GM13977 (cell line): ENCODE results near the gene UBE2A.
A peak's percentile ranks its signal among the peaks of the same experiment; 100 is the strongest.

Experiments
- DNase-seq: peaks from one replicate; pipeline ENCODE4 v3.0.0; 2012; ENCODE audit warnings: low spot score
- in situ Hi-C: fragments of 300-500 bp; cut with MboI; formaldehyde crosslinking; loops from one replicate; pipeline ENCODE4 v1.12.0; 2022; ENCODE audit warnings: low sequenced_read_pairs, low pct_unique_long_range_greater_than_20kb, mixed read lengths, inconsistent platforms; ENCODE audit not compliant: unreplicated experiment
- TF ChIP-seq, protein P1 (sequence below): IDR thresholded peaks from 2 replicates; pipeline ENCODE4 v1.5.1; 2012; ENCODE audit warnings: mild to moderate bottlenecking, control low read depth; ENCODE audit not compliant: insufficient read depth; ENCODE audit errors: extremely low read depth, missing control alignments

Gene UBE2A

DNA sequence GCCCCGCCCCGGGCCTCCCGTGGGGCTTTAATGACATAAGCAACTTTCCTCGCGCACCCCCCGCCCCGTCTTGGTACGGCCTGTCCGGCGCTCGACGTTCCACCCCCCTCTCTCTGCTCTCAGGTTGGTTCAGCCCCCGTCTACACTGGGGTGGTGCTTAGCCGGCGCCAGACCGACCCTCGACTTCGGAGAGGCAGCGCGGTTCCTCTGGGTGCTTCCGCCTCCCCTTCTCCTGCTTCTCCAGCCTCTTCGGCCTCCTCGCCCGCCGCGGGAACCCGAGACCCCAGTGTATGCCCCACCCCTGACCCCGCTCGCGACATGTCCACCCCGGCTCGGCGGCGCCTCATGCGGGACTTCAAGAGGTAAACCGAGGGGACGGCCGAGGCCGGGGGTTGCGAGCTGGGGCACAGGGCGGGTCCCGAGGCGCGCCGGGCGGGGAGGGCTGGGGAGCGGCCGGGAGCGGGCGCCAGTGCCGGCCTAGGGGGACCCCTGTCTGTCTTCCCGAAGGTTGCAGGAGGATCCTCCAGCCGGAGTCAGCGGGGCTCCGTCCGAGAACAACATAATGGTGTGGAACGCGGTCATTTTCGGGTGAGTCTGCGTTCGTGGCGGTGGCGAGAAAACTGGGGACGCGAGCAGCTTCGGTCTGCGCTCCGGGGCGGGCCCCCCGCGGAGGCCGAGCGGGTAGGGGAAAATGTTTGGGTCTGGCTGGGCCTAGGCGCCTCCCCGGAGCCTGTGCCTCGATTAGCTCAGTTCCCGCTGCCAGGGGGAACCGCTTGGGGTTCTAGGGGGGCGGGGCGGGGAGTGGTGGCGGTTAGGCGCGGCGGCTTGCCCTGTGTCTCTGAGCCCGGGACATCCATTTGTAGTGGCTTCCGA, at the start of gene UBE2A:
TSS of gene UBE2A (plus strand) at position 170 of the 873 bp plus-strand sequence. CDS start at position 319, 149 bp downstream.
- in situ Hi-C loops, result no loop called here
- peak; percentile 94 for DNase-seq
- TF ChIP-seq, protein P1, sequence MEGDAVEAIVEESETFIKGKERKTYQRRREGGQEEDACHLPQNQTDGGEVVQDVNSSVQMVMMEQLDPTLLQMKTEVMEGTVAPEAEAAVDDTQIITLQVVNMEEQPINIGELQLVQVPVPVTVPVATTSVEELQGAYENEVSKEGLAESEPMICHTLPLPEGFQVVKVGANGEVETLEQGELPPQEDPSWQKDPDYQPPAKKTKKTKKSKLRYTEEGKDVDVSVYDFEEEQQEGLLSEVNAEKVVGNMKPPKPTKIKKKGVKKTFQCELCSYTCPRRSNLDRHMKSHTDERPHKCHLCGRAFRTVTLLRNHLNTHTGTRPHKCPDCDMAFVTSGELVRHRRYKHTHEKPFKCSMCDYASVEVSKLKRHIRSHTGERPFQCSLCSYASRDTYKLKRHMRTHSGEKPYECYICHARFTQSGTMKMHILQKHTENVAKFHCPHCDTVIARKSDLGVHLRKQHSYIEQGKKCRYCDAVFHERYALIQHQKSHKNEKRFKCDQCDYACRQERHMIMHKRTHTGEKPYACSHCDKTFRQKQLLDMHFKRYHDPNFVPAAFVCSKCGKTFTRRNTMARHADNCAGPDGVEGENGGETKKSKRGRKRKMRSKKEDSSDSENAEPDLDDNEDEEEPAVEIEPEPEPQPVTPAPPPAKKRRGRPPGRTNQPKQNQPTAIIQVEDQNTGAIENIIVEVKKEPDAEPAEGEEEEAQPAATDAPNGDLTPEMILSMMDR, result peak; percentile 14

DNA sequence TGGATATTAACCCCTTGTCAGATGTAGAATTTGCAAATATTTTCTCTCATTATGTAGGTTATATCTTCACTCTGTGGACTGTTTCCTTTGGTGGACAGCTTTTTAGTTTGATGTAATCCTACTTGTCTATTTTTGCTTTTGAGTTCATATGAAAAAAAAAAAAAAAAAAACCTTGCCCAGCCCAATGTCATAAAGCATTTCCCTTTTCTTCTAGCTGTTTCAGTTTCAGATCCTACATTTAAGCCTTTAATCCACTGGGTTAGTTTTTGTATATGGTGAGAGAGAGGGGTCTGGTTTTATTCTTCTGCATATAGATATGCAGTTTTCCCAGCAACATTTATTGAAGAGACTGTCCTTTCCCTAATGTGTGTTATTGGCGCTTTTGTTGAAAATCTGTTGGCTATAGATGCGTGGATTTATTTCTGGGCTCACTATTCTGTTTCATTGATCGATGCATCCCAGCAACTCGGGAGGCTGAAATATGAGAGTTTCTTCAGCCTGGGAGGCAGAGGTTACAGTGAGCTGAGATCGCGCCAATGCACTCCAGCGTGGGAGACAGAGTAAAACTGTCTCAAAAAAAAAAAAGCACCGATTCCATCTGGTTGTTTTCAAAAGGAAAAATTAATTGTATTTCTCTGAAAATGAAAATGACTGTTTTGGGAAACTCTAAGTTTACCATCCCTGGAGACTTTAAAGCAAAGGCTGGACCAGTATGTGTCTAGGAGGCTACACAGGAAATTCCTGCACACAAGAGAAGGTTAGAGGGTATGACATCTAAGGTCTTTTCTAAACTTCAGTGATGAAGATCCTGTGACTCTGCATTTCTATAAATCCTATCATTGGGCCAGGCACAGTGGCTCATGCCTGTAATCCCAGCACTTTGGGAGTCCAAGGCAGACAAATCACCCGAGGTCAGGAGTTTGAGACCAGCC, 44.8 kb upstream of the UBE2A start:
- TF ChIP-seq, protein P1, result no peak
- in situ Hi-C loops, result no loop called here
- no peak for DNase-seq

DNA sequence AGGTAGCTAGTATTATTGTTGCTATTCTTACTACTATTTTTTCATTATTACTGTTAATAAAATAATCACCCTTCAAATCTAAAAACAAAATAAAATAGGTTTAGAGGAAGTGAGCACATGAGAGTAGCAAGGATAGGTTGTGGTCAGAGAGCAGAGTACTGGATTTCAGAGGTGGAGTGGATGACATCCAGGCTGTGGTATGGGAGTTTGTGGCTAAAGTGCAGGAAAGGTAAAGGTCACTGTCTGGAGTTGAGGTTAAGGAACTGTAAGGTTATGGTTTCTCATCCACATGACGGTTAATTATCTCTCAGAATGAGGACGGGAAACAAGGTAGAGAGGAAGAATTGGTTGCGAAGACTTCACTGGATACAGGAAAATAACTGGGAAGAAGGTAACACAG, 36.9 kb upstream of the UBE2A start:
- in situ Hi-C loops, result no loop called here
- TF ChIP-seq, protein P1, result no peak
- DNase-seq, result no peak

DNA sequence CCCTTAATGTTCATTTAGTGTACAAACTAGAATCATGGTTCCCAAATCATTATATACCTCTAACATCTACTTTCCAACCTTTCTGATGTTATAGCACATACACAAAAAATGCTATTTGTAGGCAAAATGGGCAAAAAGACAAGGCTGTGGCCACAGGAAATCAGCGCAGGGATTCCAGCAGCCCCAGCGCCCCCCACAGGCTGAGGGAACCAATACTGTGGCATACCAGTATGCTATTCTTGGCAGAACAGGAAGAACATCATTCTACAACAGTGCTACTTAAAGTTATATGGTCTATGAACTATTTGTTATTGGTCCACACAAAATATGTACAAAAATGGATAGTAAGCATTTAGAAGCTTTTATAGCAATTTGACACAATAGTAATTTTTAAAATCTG, 34.5 kb upstream of the UBE2A start:
- TF ChIP-seq, protein P1, result peak; percentile 28
- DNase-seq, result no peak
- in situ Hi-C loops, result no loop called here

DNA sequence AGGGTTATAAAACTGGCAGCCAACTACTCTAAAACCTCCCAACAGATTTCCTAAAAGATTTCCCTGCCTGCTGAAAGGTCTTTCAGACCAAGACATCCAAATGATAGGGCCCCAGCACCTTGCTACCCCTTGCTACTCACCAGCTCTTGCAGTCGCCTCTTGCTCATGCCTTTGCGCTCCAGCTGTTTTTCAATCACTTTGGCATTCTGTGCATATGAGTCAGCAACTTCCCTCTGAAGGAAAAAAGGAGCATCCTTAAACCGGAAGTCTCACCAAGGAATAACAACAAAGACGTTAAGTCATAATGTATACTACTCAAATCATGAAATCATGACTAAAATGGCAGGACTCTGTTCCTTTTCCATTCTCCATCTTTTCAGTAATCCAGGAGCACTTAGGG, 33.2 kb upstream of the UBE2A start:
- in situ Hi-C loops, result no loop called here
- TF ChIP-seq, protein P1, result no peak
- no peak for DNase-seq

DNA sequence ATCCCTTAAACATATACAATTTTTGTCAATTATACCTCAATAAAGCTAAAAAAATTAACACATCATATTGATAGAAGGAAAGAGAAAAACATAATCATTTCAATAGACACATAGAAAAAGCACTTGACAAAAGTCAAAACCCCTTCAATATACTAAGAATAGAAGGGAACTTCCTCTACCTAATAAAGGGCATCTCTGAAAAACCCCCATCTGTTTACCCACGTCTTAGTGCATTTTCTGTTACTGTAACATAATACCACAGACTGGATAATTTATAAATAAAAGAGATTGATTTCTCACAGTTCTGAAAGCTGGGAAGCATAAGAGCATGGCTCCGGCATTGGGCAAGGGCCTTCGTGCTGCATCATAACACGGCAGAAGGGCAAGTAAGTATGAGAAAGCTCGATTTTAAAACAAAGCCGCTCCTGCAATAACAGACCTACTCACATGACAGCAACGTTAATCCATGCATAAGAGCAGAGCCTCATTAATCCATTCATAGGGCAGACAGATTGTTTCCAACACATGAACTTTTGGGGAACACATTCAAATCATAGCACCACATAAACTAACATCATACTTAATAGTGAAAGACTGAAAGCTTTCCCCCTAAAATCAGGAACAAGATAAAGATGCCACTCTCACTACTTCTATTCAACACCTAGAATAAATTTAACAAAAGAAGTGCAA, 24.9 kb upstream of the UBE2A start:
- DNase-seq, result peak; percentile 31
- TF ChIP-seq, protein P1, result no peak
- in situ Hi-C loops, result no loop called here
